ENCODE results near the gene HOMER2.
"Not testable (repeated sequence)": the region's sequence is repeated elsewhere in the genome, so short reads cannot be mapped to it uniquely, and the experiment has no call there.

The HOMER2 gene

DNA sequence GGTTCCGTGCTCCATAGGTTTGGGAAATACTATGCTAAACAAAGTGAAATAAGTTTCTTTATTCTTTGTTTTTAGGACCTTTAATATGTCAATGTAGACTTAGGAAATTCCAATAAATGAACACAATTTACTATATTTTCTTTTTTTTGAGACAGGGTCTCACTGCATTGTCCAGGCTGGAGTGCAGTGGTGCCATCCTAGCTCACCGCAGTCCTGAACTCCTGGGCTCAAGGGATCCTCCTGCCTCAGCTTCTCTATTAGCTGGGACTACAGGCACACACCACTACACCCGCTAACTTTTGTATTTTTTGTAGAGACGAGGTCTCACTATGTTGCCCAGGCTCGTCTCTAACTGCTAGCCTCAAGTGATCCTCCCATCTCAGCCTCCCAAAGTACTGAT, 12.4 kb upstream of the HOMER2 start:
- no peak for DNase-seq (ENCODE audit: low read depth)

- no peak for DNase-seq (ENCODE audit: low read depth)
These were observed 11.2 kb upstream of the HOMER2 start for GRCh38 chr15:82963471-82964341.

DNA sequence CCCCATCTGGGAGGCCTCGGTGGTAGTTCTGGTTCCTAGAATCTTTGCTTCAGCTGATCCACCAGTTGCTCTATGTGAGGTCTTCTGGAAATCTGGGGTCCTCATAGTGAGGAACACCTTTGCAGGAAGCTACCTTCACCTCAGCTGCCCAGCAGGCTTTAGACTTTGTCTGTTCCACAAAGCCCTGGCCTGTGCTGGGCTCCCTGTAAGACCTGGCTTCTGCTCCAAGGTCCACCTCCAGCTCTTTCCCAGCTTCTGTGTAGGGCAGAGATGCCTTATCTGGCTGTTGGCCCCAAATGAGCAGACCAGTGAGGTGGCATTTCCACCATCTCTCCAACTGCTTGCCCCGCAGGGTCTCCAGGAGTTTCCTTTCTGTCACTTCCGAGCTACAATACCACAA, 8.2 kb upstream of the HOMER2 start:
- DNase-seq (ENCODE audit: low read depth), result no peak

- DNase-seq (ENCODE audit: low read depth), result no peak
These were observed 6.9 kb upstream of the HOMER2 start for GRCh38 chr15:82959423-82959822.

- DNase-seq (ENCODE audit: low read depth), result no peak
These were observed 6.1 kb upstream of the HOMER2 start for GRCh38 chr15:82958638-82959037.

- DNase-seq (ENCODE audit: low read depth), result no peak
These were observed 905 bp downstream of the HOMER2 start for GRCh38 chr15:82951472-82952157.

- no peak for DNase-seq (ENCODE audit: low read depth)
These were observed 1.7 kb downstream of the HOMER2 start for GRCh38 chr15:82950746-82951370.

GRCh38 chr15:82950295-82950694, 2.2 kb downstream of the HOMER2 start:
- DNase-seq (ENCODE audit: low read depth), result no peak

DNA sequence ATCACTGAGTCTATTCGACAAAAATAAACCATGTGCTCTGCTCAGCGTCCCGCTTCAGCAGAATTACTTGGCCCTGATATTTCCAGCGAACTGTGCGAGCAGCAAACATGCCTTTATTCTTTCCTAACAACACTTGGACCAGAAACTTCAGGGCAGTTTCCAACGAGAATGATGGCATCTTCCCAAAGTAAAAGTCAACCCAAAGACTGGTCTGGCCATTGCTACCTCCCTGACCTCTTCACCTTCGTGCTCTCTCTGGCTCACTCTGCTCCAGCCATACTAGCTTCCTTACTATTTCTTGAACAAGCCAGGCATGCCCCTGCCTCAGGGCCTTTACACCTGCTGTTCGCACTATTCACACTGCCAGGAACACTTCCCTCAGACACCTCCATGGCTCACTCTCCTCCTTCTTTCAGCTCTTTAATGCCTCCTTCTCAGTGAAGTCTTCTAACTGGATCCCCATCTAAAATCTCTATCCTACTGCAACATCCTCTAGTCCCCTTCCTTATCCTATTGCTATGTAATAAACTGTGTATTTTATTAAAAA, 6.3 kb downstream of the HOMER2 start:
- DNase-seq (ENCODE audit: low read depth), result no peak

DNA sequence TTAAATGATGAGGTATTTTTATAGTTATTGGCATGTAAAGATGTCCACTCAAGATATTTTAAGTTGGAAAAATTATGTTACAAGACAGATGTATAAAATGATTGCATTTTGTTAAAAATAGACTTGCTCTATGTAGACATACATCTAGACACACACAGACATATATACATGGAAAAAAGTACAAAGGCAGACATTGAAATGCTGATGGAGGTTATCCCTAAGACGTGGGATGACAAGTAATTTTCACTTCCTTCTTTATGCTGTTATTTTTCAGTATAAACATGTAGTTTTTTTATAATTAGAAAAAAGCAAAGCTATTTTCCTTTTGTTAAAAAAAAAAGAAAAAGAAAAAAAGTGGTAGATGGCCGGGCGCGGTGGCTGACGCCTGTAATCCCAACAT, 7.2 kb downstream of the HOMER2 start:
- DNase-seq (ENCODE audit: low read depth), result no peak

GRCh38 chr15:82944821-82945220, 7.7 kb downstream of the HOMER2 start:
- no peak for DNase-seq (ENCODE audit: low read depth)

- no peak for DNase-seq (ENCODE audit: low read depth)
These were observed 8.5 kb downstream of the HOMER2 start for GRCh38 chr15:82944056-82944455.

GRCh38 chr15:82943176-82943575, 9.3 kb downstream of the HOMER2 start:
- no peak for DNase-seq (ENCODE audit: low read depth)

GRCh38 chr15:82942691-82943090, 9.8 kb downstream of the HOMER2 start:
- no peak for DNase-seq (ENCODE audit: low read depth)

DNA sequence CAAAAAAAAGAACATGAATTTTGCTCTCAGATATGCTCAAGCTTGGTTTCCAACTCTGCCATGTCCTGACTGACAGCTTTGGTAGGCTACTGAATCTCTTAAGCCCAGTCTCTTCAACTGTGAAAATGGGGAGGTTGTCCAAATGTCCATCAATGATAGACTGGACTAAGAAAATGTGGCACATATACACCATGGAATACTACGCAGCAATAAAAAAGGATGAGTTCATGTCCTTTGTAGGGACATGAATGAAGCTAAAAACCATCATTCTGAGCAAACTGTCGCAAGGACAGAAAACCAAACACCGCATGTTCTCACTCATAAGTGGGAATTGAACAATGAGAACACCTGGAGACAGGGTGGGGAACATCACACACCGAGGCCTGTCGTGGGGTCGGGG, 12.8 kb downstream of the HOMER2 start:
- not testable (repeated sequence) for DNase-seq (ENCODE audit: low read depth)

- DNase-seq (ENCODE audit: low read depth), result no peak
These were observed 14.8 kb downstream of the HOMER2 start for GRCh38 chr15:82937712-82938058.

GRCh38 chr15:82936966-82937711, 15.4 kb downstream of the HOMER2 start:
- DNase-seq (ENCODE audit: low read depth), result no peak

- no peak for DNase-seq (ENCODE audit: low read depth)
These were observed 17.1 kb downstream of the HOMER2 start for GRCh38 chr15:82935382-82935781.

DNA sequence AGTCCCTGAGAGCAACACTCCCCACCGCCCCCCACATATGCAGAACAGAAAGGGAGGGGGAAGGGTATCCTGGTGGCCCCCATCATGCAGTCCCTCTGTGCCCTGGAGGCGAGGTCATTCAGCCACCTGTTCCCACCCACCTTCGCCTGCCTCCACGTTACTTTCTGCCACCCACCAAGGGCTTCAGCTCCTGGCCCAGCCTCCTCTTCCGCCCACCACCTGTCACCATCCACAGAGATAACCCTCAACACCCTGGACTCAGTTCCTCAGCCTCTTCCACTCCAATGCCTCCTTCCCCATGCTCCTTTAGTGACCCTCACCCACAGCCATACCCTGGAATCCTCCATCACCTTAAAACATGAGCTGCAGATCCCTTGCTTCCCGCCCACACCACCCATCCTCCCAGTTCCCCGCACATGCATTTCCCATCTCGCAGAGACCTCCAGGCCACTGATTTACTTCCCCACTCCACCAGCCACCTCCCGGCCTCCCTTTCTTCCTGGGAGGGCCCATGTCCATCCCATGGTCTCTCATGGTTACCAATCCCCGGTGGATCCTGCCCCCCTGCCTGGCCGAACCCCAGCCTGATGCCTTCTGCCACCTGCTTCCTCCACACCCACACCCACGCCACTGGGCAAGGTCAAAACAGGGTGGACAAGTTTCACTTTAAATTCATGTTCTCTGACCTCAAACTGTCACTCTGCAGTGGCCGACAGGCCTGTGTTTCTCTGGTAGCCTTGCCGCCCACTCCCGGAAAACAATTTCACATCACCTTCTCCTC, 18.2 kb downstream of the HOMER2 start:
- no peak for DNase-seq (ENCODE audit: low read depth)

- no peak for DNase-seq (ENCODE audit: low read depth)
These were observed 18.9 kb downstream of the HOMER2 start for GRCh38 chr15:82933576-82933975.

GRCh38 chr15:82931221-82931620, 21.3 kb downstream of the HOMER2 start:
- no peak for DNase-seq (ENCODE audit: low read depth)

All from stimulated activated CD4-positive, alpha-beta T cell treated with anti-CD3 and anti-CD28 coated beads, Interleukin-2, amount 100 ng/mL, for 4 hours (primary cell).